Esophagus (tissue), 2 donors: Measurements from ENCODE around the gene SNTN. TPM values are rescaled to one million over a fixed set of nuclear protein-coding genes. Genes with fewer than 3 reads are reported as not detected.

Source experiments
- H3K27ac ChIP-seq, 2 donors: one replicate each; pipeline ENCODE4 v1.5.1; 2013; ENCODE audit warnings: low read depth in 2 of 2, mild to moderate bottlenecking in 2 of 2, inconsistent platforms in 1 of 2, low read length in 1 of 2, moderate library complexity in 1 of 2
- H3K27me3 ChIP-seq, 2 donors: one replicate each; pipeline ENCODE4 v1.6.1; 2013; ENCODE audit warnings: low read length in 2 of 2, control low read depth in 1 of 2, mild to moderate bottlenecking in 1 of 2; ENCODE audit not compliant: insufficient read depth in 2 of 2, control insufficient read depth in 1 of 2
- H3K36me3 ChIP-seq, 2 donors: one replicate each; pipeline ENCODE4 v1.6.1; 2013; ENCODE audit warnings: low read length in 1 of 2; ENCODE audit not compliant: control insufficient read depth in 2 of 2, insufficient read depth in 2 of 2
- H3K4me1 ChIP-seq, 2 donors: one replicate each; pipeline ENCODE4 v1.6.1; 2013; ENCODE audit warnings: low read length in 1 of 2; ENCODE audit not compliant: control insufficient read depth in 2 of 2, insufficient read depth in 2 of 2
- H3K4me3 ChIP-seq, 2 donors: one replicate each; pipeline ENCODE4 v1.5.1; 2013; ENCODE audit warnings: low read length in 2 of 2, mild to moderate bottlenecking in 2 of 2, low read depth in 1 of 2, moderate library complexity in 1 of 2
- H3K9me3 ChIP-seq, 2 donors: one replicate each; pipeline ENCODE4 v1.6.1; 2013; ENCODE audit warnings: mild to moderate bottlenecking in 2 of 2, low read depth in 1 of 2, low read length in 1 of 2, moderate library complexity in 1 of 2; ENCODE audit not compliant: control insufficient read depth in 2 of 2, insufficient read depth in 1 of 2
- WGBS, 2 donors: extraction: QIAGEN DNeasy Blood & Tissue Kit; methylation state at CpG; one replicate each; pipeline ENCODE4 v1.1.7; 2013; 5-methylcytosine and 5-hydroxymethylcytosine counted together
- polyA plus RNA-seq, 2 donors: library from polyadenylated mRNA; stranded (reverse); fragments of 200-250 nt; gene quantifications; one replicate each; pipeline ENCODE4 v1.2.3, GENCODE V29; 2013
- donor health status: healthy with polysubstance abuse.
- donor health status: Bipolar disorder and iron deficiency.

Gene SNTN
- polyA plus RNA-seq, 2 donors, result not detected

- Histone ChIP-seq H3K4me1 (no peaks in the 10 kb centered on the region), H3K9me3 (no peaks in the 10 kb centered on the region), H3K27me3 (no peaks in the 10 kb centered on the region), H3K4me3 (no peak overlapping the region), H3K27ac (no peak overlapping the region), H3K36me3 (no peaks in the 10 kb centered on the region)
Observed at GRCh38 chr3:63662500-63662899, 10.0 kb downstream of the SNTN start.

GRCh38 chr3:63670544-63670943 lies 18.1 kb downstream of the SNTN start:
- no peaks in the 10 kb centered on the region for H3K4me1 ChIP-seq
- 93 to 94% methylated on average over 7 of the region's 7 CpGs for WGBS, 2 donors
- no peak overlapping the region for H3K27ac ChIP-seq
- H3K27me3 ChIP-seq, result no peaks in the 10 kb centered on the region
- H3K36me3 ChIP-seq, result no peaks in the 10 kb centered on the region
- no peaks in the 10 kb centered on the region for H3K9me3 ChIP-seq
- no peak overlapping the region for H3K4me3 ChIP-seq

- H3K4me1 ChIP-seq, result no peaks in the 10 kb centered on the region
- H3K36me3 ChIP-seq, result no peaks in the 10 kb centered on the region
- no peaks in the 10 kb centered on the region for H3K9me3 ChIP-seq
- H3K27me3 ChIP-seq, result no peaks in the 10 kb centered on the region
- WGBS, 2 donors, result 43 to 62% methylated on average over 3 of the region's 3 CpGs
- H3K27ac ChIP-seq, result peak overlapping the region in 1 of 2 donors; percentile 28
- no peak overlapping the region for H3K4me3 ChIP-seq
Observed at GRCh38 chr3:63673111-63673510, 20.6 kb downstream of the SNTN start.

GRCh38 chr3:63674586-63674985 lies 22.1 kb downstream of the SNTN start:
- H3K9me3 ChIP-seq, result no peaks in the 10 kb centered on the region
- no peak overlapping the region for H3K27ac ChIP-seq
- H3K36me3 ChIP-seq, result no peaks in the 10 kb centered on the region
- WGBS, 2 donors, result 60 to 86% methylated on average over 2 of the region's 2 CpGs
- no peak overlapping the region for H3K4me3 ChIP-seq
- no peaks in the 10 kb centered on the region for H3K27me3 ChIP-seq
- H3K4me1 ChIP-seq, result no peaks in the 10 kb centered on the region

GRCh38 chr3:63679186-63679585 lies 26.7 kb downstream of the SNTN start:
- Histone ChIP-seq H3K4me3 (no peak overlapping the region), H3K4me1 (no peaks in the 10 kb centered on the region), H3K27me3 (no peaks in the 10 kb centered on the region), H3K9me3 (no peaks in the 10 kb centered on the region), H3K27ac (no peak overlapping the region), H3K36me3 (no peaks in the 10 kb centered on the region)
- 74 to 92% methylated on average over 1 of the region's 1 CpG for WGBS, 2 donors

GRCh38 chr3:63684081-63684480 lies 31.6 kb downstream of the SNTN start:
- 56 to 58% methylated on average over 6 of the region's 6 CpGs for WGBS, 2 donors
- Histone ChIP-seq H3K9me3 (no peaks in the 10 kb centered on the region), H3K27ac (no peak overlapping the region), H3K4me1 (no peaks in the 10 kb centered on the region), H3K36me3 (no peaks in the 10 kb centered on the region), H3K27me3 (no peaks in the 10 kb centered on the region), H3K4me3 (no peak overlapping the region)

GRCh38 chr3:63685340-63685739 lies 32.9 kb downstream of the SNTN start:
- Histone ChIP-seq H3K27me3 (no peaks in the 10 kb centered on the region), H3K4me1 (no peaks in the 10 kb centered on the region), H3K9me3 (no peaks in the 10 kb centered on the region), H3K4me3 (no peak overlapping the region), H3K36me3 (no peaks in the 10 kb centered on the region), H3K27ac (no peak overlapping the region)
- WGBS, 2 donors, result 90% methylated on average over 2 of the region's 2 CpGs

- H3K9me3 ChIP-seq, result no peaks in the 10 kb centered on the region
- H3K27me3 ChIP-seq, result no peaks in the 10 kb centered on the region
- no peak overlapping the region for H3K4me3 ChIP-seq
- WGBS, 2 donors, result 73 to 79% methylated on average over 9 of the region's 9 CpGs
- no peaks in the 10 kb centered on the region for H3K36me3 ChIP-seq
- no peaks in the 10 kb centered on the region for H3K4me1 ChIP-seq
- no peak overlapping the region for H3K27ac ChIP-seq
Observed at GRCh38 chr3:63687278-63688225, 35.1 kb downstream of the SNTN start.

- no peak overlapping the region for H3K27ac ChIP-seq
- H3K9me3 ChIP-seq, result peaks cover 0 to 2% of the 10 kb centered on the region in 2 donors
- H3K27me3 ChIP-seq, result no peaks in the 10 kb centered on the region
- no peaks in the 10 kb centered on the region for H3K4me1 ChIP-seq
- no peaks in the 10 kb centered on the region for H3K36me3 ChIP-seq
- no peak overlapping the region for H3K4me3 ChIP-seq
- WGBS, 2 donors, result 48 to 63% methylated on average over 1 of the region's 1 CpG
Observed at GRCh38 chr3:63689285-63689684, 36.8 kb downstream of the SNTN start.

- H3K27me3 ChIP-seq, result no peaks in the 10 kb centered on the region
- H3K4me3 ChIP-seq, result no peak overlapping the region
- no peaks in the 10 kb centered on the region for H3K4me1 ChIP-seq
- H3K9me3 ChIP-seq, result peaks cover 0 to 3% of the 10 kb centered on the region in 2 donors
- no peak overlapping the region for H3K27ac ChIP-seq
- no peaks in the 10 kb centered on the region for H3K36me3 ChIP-seq
Observed at GRCh38 chr3:63693351-63693750, 40.9 kb downstream of the SNTN start.
